ENCODE measurements around the gene VRK3. TPM values are rescaled to one million over a fixed set of nuclear protein-coding genes. Genes with fewer than 3 reads are reported as not detected.
"Not testable (repeated sequence)": the region's sequence is repeated elsewhere in the genome, so short reads cannot be mapped to it uniquely, and the experiment has no call there.

The VRK3 gene
- total RNA-seq, 1 donor from 2014 or later: 73.2 TPM

GRCh38 chr19:49958596-49958995 lies 66.6 kb downstream of the VRK3 start:
- intact Hi-C loops (cut with micrococcal nuclease): not testable (repeated sequence)

- intact Hi-C loops (cut with micrococcal nuclease): not testable (repeated sequence)
Measured at GRCh38 chr19:49958144-49958543, 67.0 kb downstream of the VRK3 start.

GRCh38 chr19:49957262-49957915 lies 67.8 kb downstream of the VRK3 start:
- intact Hi-C loops (cut with micrococcal nuclease): no loop called here

- intact Hi-C loops (cut with micrococcal nuclease): no loop called here
Measured at GRCh38 chr19:49956115-49956495, 69.1 kb downstream of the VRK3 start.

GRCh38 chr19:49954933-49955332 lies 70.2 kb downstream of the VRK3 start:
- intact Hi-C loops (cut with micrococcal nuclease): no loop called here

GRCh38 chr19:49954092-49954829 lies 70.9 kb downstream of the VRK3 start:
- intact Hi-C loops (cut with micrococcal nuclease): no loop called here

GRCh38 chr19:49953416-49953815 lies 71.8 kb downstream of the VRK3 start:
- intact Hi-C loops (cut with micrococcal nuclease): no loop called here

GRCh38 chr19:49952906-49953305 lies 72.3 kb downstream of the VRK3 start:
- intact Hi-C loops (cut with micrococcal nuclease): no loop called here

- intact Hi-C loops (cut with micrococcal nuclease): no loop called here
Measured at GRCh38 chr19:49952479-49952836, 72.7 kb downstream of the VRK3 start.

- intact Hi-C loops (cut with micrococcal nuclease): no loop called here
Measured at GRCh38 chr19:49951806-49952478, 73.2 kb downstream of the VRK3 start.

- intact Hi-C loops (cut with micrococcal nuclease): no loop called here
Measured at GRCh38 chr19:49950956-49951526, 74.1 kb downstream of the VRK3 start.

- intact Hi-C loops (cut with micrococcal nuclease): no loop called here
Measured at GRCh38 chr19:49950590-49950948, 74.6 kb downstream of the VRK3 start.

GRCh38 chr19:49949742-49950589 lies 75.2 kb downstream of the VRK3 start:
- intact Hi-C loops (cut with micrococcal nuclease): no loop called here

- intact Hi-C loops (cut with micrococcal nuclease): no loop called here
Measured at GRCh38 chr19:49946415-49946814, 78.8 kb downstream of the VRK3 start.

- intact Hi-C loops (cut with micrococcal nuclease): not testable (repeated sequence)
Measured at GRCh38 chr19:49944567-49944966, 80.6 kb downstream of the VRK3 start.

- intact Hi-C loops (cut with micrococcal nuclease): no loop called here
Measured at GRCh38 chr19:49940482-49940791, 84.7 kb downstream of the VRK3 start.

- intact Hi-C loops (cut with micrococcal nuclease): loop anchor here (10.0 kb wide), 1 partner anchor 865 kb away; no protein-coding TSS in a partner anchor
Measured at GRCh38 chr19:49939721-49940481, 85.3 kb downstream of the VRK3 start.

- intact Hi-C loops (cut with micrococcal nuclease): loop anchor here (10.0 kb wide), 1 partner anchor 866 kb away; no protein-coding TSS in a partner anchor
Measured at GRCh38 chr19:49938662-49939061, 86.5 kb downstream of the VRK3 start.

- intact Hi-C loops (cut with micrococcal nuclease): loop anchor here (1.0 to 10.0 kb wide), 3 partner anchors 45 to 867 kb away; no protein-coding TSS in a partner anchor
Measured at GRCh38 chr19:49937750-49938381, 87.3 kb downstream of the VRK3 start.

- intact Hi-C loops (cut with micrococcal nuclease): loop anchor here (10.0 kb wide), 1 partner anchor 868 kb away; no protein-coding TSS in a partner anchor
Measured at GRCh38 chr19:49936549-49936948, 88.6 kb downstream of the VRK3 start.

Data from T-helper 1 cell treated with Interleukin-12 subunit alpha and Interleukin-12 subunit beta and Interleukin-4 antibody, amounts not matched to agents 30 ng/mL and 1 ng/mL, for 36 hours (primary cell).